Measurements from ENCODE around the gene TTC21B.

DNA sequence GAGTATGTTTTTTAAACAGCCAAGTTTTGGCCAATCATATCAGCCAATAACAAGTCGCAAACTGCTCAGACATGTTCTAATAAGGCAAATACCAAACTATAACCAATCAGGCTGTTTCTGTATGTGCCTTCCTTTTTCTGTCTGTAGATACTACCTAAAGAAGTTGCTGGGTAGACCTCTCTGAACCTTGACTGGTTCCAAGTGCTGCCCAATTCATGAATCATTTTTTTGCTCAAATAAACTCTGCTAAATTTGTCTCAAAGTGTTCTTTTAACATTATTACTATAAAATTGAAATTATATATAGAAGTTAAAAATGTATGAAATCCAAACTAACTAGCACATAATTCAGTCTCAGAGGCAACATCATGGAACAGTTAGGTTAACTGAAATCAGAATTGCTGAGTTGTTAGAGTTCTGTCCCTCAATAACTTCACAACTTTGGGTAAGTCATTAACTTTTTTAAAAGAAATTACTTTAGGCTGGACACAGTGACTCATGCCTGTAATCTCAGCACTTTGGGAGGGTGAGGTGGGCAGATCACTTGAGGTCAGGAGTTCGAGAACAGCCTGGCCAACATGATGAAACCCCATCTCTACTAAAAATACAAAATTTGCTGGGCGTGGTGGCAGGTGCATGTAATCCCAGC lies 4.9 kb upstream of the TTC21B start:
- TF ChIP-seq, protein P1, sequence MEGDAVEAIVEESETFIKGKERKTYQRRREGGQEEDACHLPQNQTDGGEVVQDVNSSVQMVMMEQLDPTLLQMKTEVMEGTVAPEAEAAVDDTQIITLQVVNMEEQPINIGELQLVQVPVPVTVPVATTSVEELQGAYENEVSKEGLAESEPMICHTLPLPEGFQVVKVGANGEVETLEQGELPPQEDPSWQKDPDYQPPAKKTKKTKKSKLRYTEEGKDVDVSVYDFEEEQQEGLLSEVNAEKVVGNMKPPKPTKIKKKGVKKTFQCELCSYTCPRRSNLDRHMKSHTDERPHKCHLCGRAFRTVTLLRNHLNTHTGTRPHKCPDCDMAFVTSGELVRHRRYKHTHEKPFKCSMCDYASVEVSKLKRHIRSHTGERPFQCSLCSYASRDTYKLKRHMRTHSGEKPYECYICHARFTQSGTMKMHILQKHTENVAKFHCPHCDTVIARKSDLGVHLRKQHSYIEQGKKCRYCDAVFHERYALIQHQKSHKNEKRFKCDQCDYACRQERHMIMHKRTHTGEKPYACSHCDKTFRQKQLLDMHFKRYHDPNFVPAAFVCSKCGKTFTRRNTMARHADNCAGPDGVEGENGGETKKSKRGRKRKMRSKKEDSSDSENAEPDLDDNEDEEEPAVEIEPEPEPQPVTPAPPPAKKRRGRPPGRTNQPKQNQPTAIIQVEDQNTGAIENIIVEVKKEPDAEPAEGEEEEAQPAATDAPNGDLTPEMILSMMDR (IDR thresholded peaks at IDR 0.05) = no peak
- TF ChIP-seq POLR2A (IDR thresholded peaks at IDR 0.05) = no peak
